K562 (cell line): Measurements from ENCODE around the gene SEMA6B. TPM values are rescaled to one million over a fixed set of nuclear protein-coding genes. Genes with fewer than 3 reads are reported as not detected.

Source experiments
- CREBBP ChIP-seq: IDR thresholded peaks from one replicate; pipeline ENCODE4 v1.6.1; 2012; ENCODE audit warnings: low read depth, mild to moderate bottlenecking, control low read depth, inconsistent platforms, low read length
- MEIS2 ChIP-seq: fragments of 450-650 bp; IDR thresholded peaks from 2 replicates; pipeline ENCODE4 v1.6.1; 2014; ENCODE audit warnings: mild to moderate bottlenecking; ENCODE audit not compliant: partially characterized antibody
- MLX ChIP-seq, 2 experiments: fragments of 450-650 bp in 1 of 2; sonication (generic) in 1 of 2; formaldehyde crosslinking; conservative IDR thresholded peaks; 2 replicates each; pipeline versions ENCODE4 v1.4.0 to v1.8.1; 2020 to 2022; ENCODE audit warnings: mild to moderate bottlenecking in 1 of 2, missing genetic modification reagents in 1 of 2
- POLR2A ChIP-seq: fragments of 450-650 bp; conservative IDR thresholded peaks from 2 replicates; pipeline ENCODE4 v1.6.1; 2016
- PPARD ChIP-seq: fragments of 250-450 bp; sonication (Bioruptor Pico); IDR thresholded peaks from 2 replicates; pipeline ENCODE4 v1.8.0; 2022; ENCODE audit warnings: inconsistent platforms, mild to moderate bottlenecking, moderate library complexity
- RBFOX2 ChIP-seq: fragments of 200-400 bp; formaldehyde crosslinking; IDR thresholded peaks from 2 replicates; pipeline ENCODE4 v1.6.1; 2017; ENCODE audit warnings: low read depth, mild to moderate bottlenecking, low read length, moderate library complexity
- RERE ChIP-seq: sonication (generic); formaldehyde crosslinking; IDR thresholded peaks from 2 replicates; pipeline ENCODE4 v1.8.0; 2023; ENCODE audit warnings: missing genetic modification reagents, mild to moderate bottlenecking, borderline replicate concordance
- TFAM ChIP-seq: fragments of 250-450 bp; sonication (Bioruptor Pico); conservative IDR thresholded peaks from 2 replicates; pipeline ENCODE4 v1.5.0; 2021; ENCODE audit warnings: mild to moderate bottlenecking, moderate library complexity
- ZBTB11 ChIP-seq, 3 experiments: fragments of 200-800 bp in 1 of 3; fragments of 250-450 bp in 1 of 3; fragments of 450-650 bp in 1 of 3; sonication (Bioruptor Pico) in 1 of 3; sonication (Bioruptor generic) in 1 of 3; formaldehyde crosslinking in 1 of 3; IDR thresholded peaks; 2 replicates each; pipeline versions ENCODE4 v1.6.1 to v1.8.0; 2016 to 2022; ENCODE audit warnings: mild to moderate bottlenecking in 2 of 3, missing genetic modification characterization in 2 of 3, missing compliant biosample characterization in 1 of 3, moderate library complexity in 1 of 3
- ZBTB7A ChIP-seq: IDR thresholded peaks from 2 replicates; pipeline ENCODE4 v1.6.1; 2011; ENCODE audit warnings: low read depth, mild to moderate bottlenecking, low read length, moderate library complexity, borderline replicate concordance; ENCODE audit not compliant: control insufficient read depth
- ZNF280B ChIP-seq: fragments of 250-450 bp; sonication (Bioruptor Pico); IDR thresholded peaks from 2 replicates; pipeline ENCODE4 v1.5.1; 2021; ENCODE audit warnings: mild to moderate bottlenecking
- ZNF740 ChIP-seq, 3 experiments: fragments of 200-800 bp in 1 of 3; sonication (Bioruptor generic) in 1 of 3; sonication (generic) in 1 of 3; formaldehyde crosslinking in 1 of 3; IDR thresholded peaks; 2 replicates each; pipeline versions ENCODE4 v1.6.1 to v1.8.0; 2016 to 2022; ENCODE audit warnings: mild to moderate bottlenecking in 2 of 3, missing compliant biosample characterization in 2 of 3, missing genetic modification characterization in 2 of 3, missing genetic modification reagents in 1 of 3
- polyA plus RNA-seq, 8 experiments: library from polyadenylated mRNA; depleted of rRNA in 4 of 8; stranded (reverse) in 5 of 8; unstranded in 3 of 8; fragments of >200 nt; fragmentation: Nextera tagmentation in 2 of 8; fragmentation: Illumina TruSeq in 1 of 8; extraction: Ambion mirVana in 2 of 8; extraction: Trizol in 1 of 8; gene quantifications; 2 replicates each; pipeline versions ENCODE4 v1.2.1 to v1.2.3, GENCODE V29; 2011 to 2014; ENCODE audit warnings: inconsistent platforms in 1 of 8, missing spikeins in 1 of 8
- total RNA-seq, 7 experiments: library from RNA; depleted of rRNA in 6 of 7; stranded (reverse); fragments of >200 nt in 6 of 7; fragmentation: Illumina TruSeq in 2 of 7; extraction: Trizol in 2 of 7; gene quantifications; 2 replicates each; pipeline versions ENCODE4 v1.2.1 to v1.2.3, GENCODE V29; 2011 to 2021; ENCODE audit warnings: low replicate concordance in 1 of 7

The SEMA6B gene
- total and polyA plus RNA-seq, 9 of the 15 experiments (the other 6 are each of a cell fraction or from before 2014, with no cell fraction given): 0.65 to 4.6 (median 2.5) TPM; not detected in 2

- TF ChIP-seq POLR2A (no peak), ZNF280B (CRISPR knock-in tag) (no peak), ZNF740 (CRISPR knock-in tag; IDR thresholded peaks at IDR 0.05) (peak; percentile 55; the same call in 1 of the 2 replicates), ZNF740 (tag; IDR thresholded peaks at IDR 0.05) (no peak), MEIS2 (no peak), ZBTB11 (CRISPR knock-in tag; IDR thresholded peaks at IDR 0.05) (no peak), TFAM (CRISPR knock-in tag) (no peak), ZBTB7A (peak; percentile 85), RBFOX2 (0 out of 2 replicates have a peak, but pooled peaks have one; percentile 28), RERE (CRISPR knock-in tag) (no peak), MLX (CRISPR knock-in tag; conservative IDR thresholded peaks at IDR 0.05) (no peak), PPARD (no peak), CREBBP (no peak)
Measured at GRCh38 chr19:4580021-4580901, 20.8 kb upstream of the SEMA6B start (continued).
